Bronchial smooth muscle cell (primary cell): ENCODE results near the gene PLAAT2. TPM values are rescaled to one million over a fixed set of nuclear protein-coding genes. Genes with fewer than 3 reads are reported as not detected.

Experiments
- total RNA-seq: library from RNA; depleted of rRNA; stranded (reverse); fragments of >200 nt; gene quantifications from 2 replicates; pipeline ENCODE4 v1.2.1, GENCODE V29; 2014

Gene PLAAT2
- not detected in 2 replicates for total RNA-seq

DNA sequence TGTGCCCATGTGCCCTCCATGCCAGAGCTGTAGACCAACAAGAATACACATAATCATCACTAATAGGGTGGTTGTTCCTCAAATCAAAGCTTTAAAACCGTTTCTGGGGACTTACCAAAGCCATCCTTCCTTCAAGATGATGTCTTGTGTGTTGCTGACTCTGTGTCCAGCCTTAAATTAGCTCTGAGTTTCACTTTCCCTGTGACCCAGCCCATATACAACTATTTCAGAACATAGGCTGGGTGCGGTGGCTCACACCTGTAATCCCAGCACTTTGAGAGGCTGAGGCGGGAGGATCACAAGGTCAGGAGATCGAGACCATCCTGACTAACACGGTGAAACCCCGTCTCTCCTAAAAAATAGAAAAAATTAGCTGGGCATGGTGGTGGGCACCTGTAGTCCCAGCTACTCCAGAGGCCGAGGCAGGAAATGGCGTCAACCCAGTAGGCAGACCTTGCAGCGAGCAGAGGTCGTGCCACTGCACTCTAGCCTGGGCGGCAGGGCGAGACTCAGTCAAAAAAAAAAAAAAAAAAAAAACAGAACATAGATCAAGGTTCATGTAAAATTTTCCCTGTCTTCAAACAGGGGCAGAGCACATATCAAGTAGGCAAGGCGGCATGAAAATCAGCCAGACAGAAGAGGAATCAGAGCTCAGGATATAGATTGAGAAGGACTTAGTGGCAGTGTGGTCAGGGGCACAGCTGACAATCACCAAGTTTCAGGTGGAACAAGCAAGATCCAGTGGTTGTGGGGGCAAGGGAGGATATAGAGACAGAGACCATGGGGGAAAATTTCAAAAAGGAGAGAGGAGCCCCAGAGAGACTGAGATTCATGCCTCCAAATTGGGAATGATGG lies at the start of gene PLAAT2:
Gene PLAAT2, minus strand, starts transcription at position 179 of the 855 bp plus-strand sequence. Its CDS starts 55 bp downstream, at position 124.

DNA sequence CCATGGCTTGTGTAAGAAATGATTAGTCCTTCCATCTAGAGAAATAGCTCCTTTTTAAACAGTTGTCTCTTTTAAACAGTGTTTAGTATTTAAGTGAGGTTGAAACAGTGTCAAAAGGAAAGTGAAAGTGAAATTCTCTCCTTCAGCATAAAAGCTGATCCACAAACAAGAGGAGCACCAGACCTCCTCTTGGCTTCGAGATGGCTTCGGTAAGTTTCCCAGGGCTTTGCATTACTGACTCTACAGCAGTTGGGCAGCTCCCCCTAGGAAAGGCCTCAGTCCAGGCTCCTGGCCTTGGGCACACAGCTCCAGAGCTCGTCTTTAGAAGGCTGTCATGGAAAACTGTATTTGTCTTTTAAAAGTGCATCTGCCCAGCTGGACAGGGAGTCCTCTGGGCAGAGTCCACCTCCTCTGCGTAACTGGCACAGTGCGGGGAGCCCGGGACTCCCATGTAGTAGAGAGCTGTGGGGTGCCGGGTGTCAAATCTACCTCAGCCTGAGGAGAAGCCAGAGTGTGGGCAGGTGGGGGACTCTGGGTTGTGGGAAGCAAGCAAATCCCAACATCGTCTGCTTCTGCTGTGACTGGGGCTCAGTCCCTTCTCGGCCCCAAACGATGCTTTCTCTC lies 26.4 kb downstream of the PLAAT2 start, which contains the start of gene PLAAT4:
Gene PLAAT4, plus strand, starts transcription at position 140 of the 624 bp plus-strand sequence. Its CDS starts 61 bp downstream, at position 201.

GRCh38 chr11:63505857-63506528 lies 57.2 kb downstream of the PLAAT2 start, which contains the start of gene LGALS12:
Gene LGALS12 (plus strand): TSS chr11:63506084. CDS start chr11:63506459, 375 bp downstream.

Other genes with a start within 250 kb of the PLAAT2 start
- gene SLC22A9, start 193.6 kb downstream of the PLAAT2 start, total RNA-seq = not detected in 2 replicates
- 0.52 TPM in 1 of 2 replicates, not detected in the other for gene PLAAT5, start 72.2 kb downstream of the PLAAT2 start, total RNA-seq
- not detected in 2 replicates for gene LGALS12, start 57.3 kb downstream of the PLAAT2 start, total RNA-seq
- 13.9 and 54.4 TPM in 2 replicates for gene PLAAT4, start 26.6 kb downstream of the PLAAT2 start, total RNA-seq
- 7.4 and 30.5 TPM in 2 replicates for gene PLAAT3, start 51.1 kb upstream of the PLAAT2 start, total RNA-seq
- gene ATL3, start 108.0 kb upstream of the PLAAT2 start, total RNA-seq = 83.2 and 133 TPM in 2 replicates
- 32.5 and 41.6 TPM in 2 replicates for gene RTN3, start 118.1 kb upstream of the PLAAT2 start, total RNA-seq
- gene ZFTA, start 205.4 kb upstream of the PLAAT2 start, total RNA-seq = 17.3 and 28.0 TPM in 2 replicates